Spinal cord (tissue), 10 donors: ENCODE results near the gene RPAP2. TPM values are rescaled to one million over a fixed set of nuclear protein-coding genes. Genes with fewer than 3 reads are reported as not detected.
"Not testable (repeated sequence)": the region's sequence is repeated elsewhere in the genome, so short reads cannot be mapped to it uniquely, and the experiment has no call there.

Source experiments
- DNase-seq, 6 donors: peaks; one replicate each; pipeline versions ENCODE4 v3.0.0 to v3.0.0-alpha.2; 2013 to 2015; ENCODE audit warnings: low spot score in 6 of 6, low read depth in 4 of 6
- H3K27ac ChIP-seq: one replicate; pipeline ENCODE4 v1.5.1; 2013; ENCODE audit warnings: low read depth, low read length, control low read depth
- H3K27me3 ChIP-seq: one replicate; pipeline ENCODE4 v1.6.1; 2013; ENCODE audit warnings: low read length; ENCODE audit not compliant: control insufficient read depth, insufficient read depth
- H3K36me3 ChIP-seq: one replicate; pipeline ENCODE4 v1.6.1; 2013; ENCODE audit warnings: low read length; ENCODE audit not compliant: control insufficient read depth, insufficient read depth
- H3K4me1 ChIP-seq: one replicate; pipeline ENCODE4 v1.6.1; 2013; ENCODE audit warnings: low read length; ENCODE audit not compliant: control insufficient read depth, insufficient read depth
- H3K4me3 ChIP-seq: one replicate; pipeline ENCODE4 v1.5.1; 2013; ENCODE audit warnings: low read depth, low read length, control low read depth
- H3K9me3 ChIP-seq: one replicate; pipeline ENCODE4 v1.6.1; 2013; ENCODE audit warnings: low read length; ENCODE audit not compliant: control insufficient read depth, insufficient read depth
- WGBS: methylation state at CpG from one replicate; pipeline ENCODE4 v1.1.5; 2013; ENCODE audit warnings: missing lambda C conversion rate; ENCODE audit not compliant: insufficient coverage; 5-methylcytosine and 5-hydroxymethylcytosine counted together
- long read RNA-seq, 4 donors: transcript quantifications; one replicate each; lab custom pipeline, GENCODE V29; 2026
- polyA plus RNA-seq, 2 donors: library from polyadenylated mRNA; unstranded; fragments of 120-200 nt; gene quantifications; one replicate each; pipeline ENCODE4 v1.2.1, GENCODE V29; 2013; ENCODE audit not compliant: insufficient read length in 2 of 2
- total RNA-seq, 2 donors: library from RNA; depleted of rRNA in 1 of 2; stranded (reverse); fragments of 120-200 nt in 1 of 2; fragments of >200 nt in 1 of 2; gene quantifications; one replicate each; pipeline versions ENCODE4 v1.2.3 to v1.2.4, GENCODE V29; 2013 to 2014
- donor health status: healthy.

The RPAP2 gene
- total RNA-seq (10 to 100 TPM; 24.6 to 35.3 TPM), polyA plus RNA-seq (10 to 100 TPM; 13.6 to 15.5 TPM)
- long read RNA-seq, donor 1, full-length matches to known transcripts, result 2 of 2 reads
- long read RNA-seq, donor 1, partial matches to known transcripts, result 0 of 2 reads
- long read RNA-seq, donor 1, other reads (novel, unspliced or antisense), result 0 of 2 reads
- long read RNA-seq, donor 2, full-length matches to known transcripts, result 2 of 2 reads
- long read RNA-seq, donor 2, partial matches to known transcripts, result 0 of 2 reads
- long read RNA-seq, donor 2, other reads (novel, unspliced or antisense), result 0 of 2 reads
- long read RNA-seq, donor 3, result 0 reads
- long read RNA-seq, donor 4, full-length matches to known transcripts, result 2 of 2 reads
- long read RNA-seq, donor 4, partial matches to known transcripts, result 0 of 2 reads
- long read RNA-seq, donor 4, other reads (novel, unspliced or antisense), result 0 of 2 reads

GRCh38 chr1:92298573-92299476 lies at the start of gene RPAP2, which contains the start of gene GLMN:
Gene RPAP2 (plus strand): TSS chr1:92299059. CDS start chr1:92299074, 15 bp downstream.
Gene GLMN (minus strand): TSS chr1:92298987. CDS start chr1:92297999, 988 bp downstream.
- H3K27ac ChIP-seq, result peak within 1 kb of the TSS; percentile 94
- DNase-seq, result peak; percentile 75 to 95 (median 84)
- no peaks in the 10 kb centered on the region for H3K9me3 ChIP-seq
- under 1% methylated on average over 76 of the region's 76 CpGs for WGBS
- no peaks in the 10 kb centered on the region for H3K27me3 ChIP-seq
- H3K4me1 ChIP-seq, result no peaks in the 10 kb centered on the region
- peaks cover 5% of the 10 kb centered on the region for H3K36me3 ChIP-seq
- H3K4me3 ChIP-seq, result peak within 1 kb of the TSS; percentile 89

DNA sequence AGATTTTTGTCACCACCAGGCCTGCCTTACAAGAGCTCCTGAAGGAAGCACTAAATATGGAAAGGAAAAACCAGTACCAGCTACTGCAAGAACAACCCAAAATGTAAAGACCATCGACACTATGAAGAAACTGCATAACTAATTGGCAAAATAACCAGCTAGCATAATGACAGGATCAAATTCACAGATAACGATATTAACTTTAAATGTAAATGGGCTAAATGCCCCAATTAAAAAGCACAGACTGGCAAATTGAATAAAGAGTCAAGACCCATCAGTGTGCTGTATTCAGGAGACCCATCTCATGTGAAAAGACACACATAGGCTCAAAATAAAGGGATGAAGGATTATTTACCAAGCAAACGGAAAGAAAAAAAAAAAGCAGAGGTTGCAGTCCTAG lies 44.1 kb upstream of the RPAP2 start:
- not testable (repeated sequence) for DNase-seq, H3K9me3 ChIP-seq, H3K27ac ChIP-seq, H3K36me3 ChIP-seq, H3K4me3 ChIP-seq, H3K4me1 ChIP-seq, H3K27me3 ChIP-seq
- WGBS, result no CpG with 5 or more reads among the region's 3 CpGs

- H3K9me3 ChIP-seq, result peaks cover 2% of the 10 kb centered on the region
- H3K4me1 ChIP-seq, result no peaks in the 10 kb centered on the region
- peaks cover 12% of the 10 kb centered on the region for H3K36me3 ChIP-seq
- H3K27ac ChIP-seq, result no peak overlapping the region
- whole genome bisulfite sequencing, result no CpG with 5 or more reads among the region's 1 CpG
- no peak overlapping the region for H3K4me3 ChIP-seq
- no peaks in the 10 kb centered on the region for H3K27me3 ChIP-seq
- no peak for DNase-seq
These were observed 39.5 kb upstream of the RPAP2 start for GRCh38 chr1:92259350-92259749.

GRCh38 chr1:92262516-92262915 lies 36.3 kb upstream of the RPAP2 start:
- Histone ChIP-seq H3K36me3 (peaks cover 12% of the 10 kb centered on the region), H3K4me1 (no peaks in the 10 kb centered on the region), H3K27me3 (no peaks in the 10 kb centered on the region), H3K4me3 (no peak overlapping the region), H3K27ac (no peak overlapping the region), H3K9me3 (no peaks in the 10 kb centered on the region)
- 93% methylated on average over 2 of the region's 3 CpGs for WGBS
- no peak for DNase-seq

GRCh38 chr1:92273039-92273438 lies 25.8 kb upstream of the RPAP2 start:
- peak in 2 of 6 donors; percentile 2 to 46 for DNase-seq
- H3K27me3 ChIP-seq, result no peaks in the 10 kb centered on the region
- no peaks in the 10 kb centered on the region for H3K9me3 ChIP-seq
- peaks cover 10% of the 10 kb centered on the region for H3K36me3 ChIP-seq
- H3K27ac ChIP-seq, result no peak overlapping the region
- H3K4me3 ChIP-seq, result no peak overlapping the region
- no peaks in the 10 kb centered on the region for H3K4me1 ChIP-seq
- WGBS, result 100% methylated on average over 1 of the region's 1 CpG

GRCh38 chr1:92274939-92275338 lies 23.9 kb upstream of the RPAP2 start:
- no peaks in the 10 kb centered on the region for H3K27me3 ChIP-seq
- no peak overlapping the region for H3K27ac ChIP-seq
- no peaks in the 10 kb centered on the region for H3K4me1 ChIP-seq
- no peaks in the 10 kb centered on the region for H3K9me3 ChIP-seq
- H3K4me3 ChIP-seq, result no peak overlapping the region
- 95% methylated on average over 1 of the region's 1 CpG for WGBS
- DNase-seq, result no peak
- peaks cover 18% of the 10 kb centered on the region for H3K36me3 ChIP-seq

DNA sequence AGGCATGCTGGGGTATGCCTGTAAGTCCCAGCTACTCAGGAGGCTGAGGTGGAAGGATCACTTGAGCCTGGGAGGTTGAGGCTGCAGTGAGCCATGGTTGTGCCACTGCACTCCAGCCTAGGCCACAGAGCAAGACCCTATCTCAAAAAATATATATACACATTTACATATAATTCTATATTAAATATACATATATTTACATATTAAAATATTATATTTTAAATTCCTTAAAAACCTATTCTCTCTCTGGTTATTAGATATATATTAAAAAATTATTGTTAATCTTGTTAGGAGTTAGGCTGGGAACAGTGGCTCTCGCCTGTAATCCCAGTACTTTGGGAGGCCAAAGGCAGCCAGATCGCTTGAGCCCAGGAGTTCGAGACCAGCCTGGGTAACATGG lies 22.8 kb upstream of the RPAP2 start:
- Histone ChIP-seq H3K9me3 (no peaks in the 10 kb centered on the region), H3K4me1 (no peaks in the 10 kb centered on the region), H3K4me3 (no peak overlapping the region), H3K36me3 (peaks cover 18% of the 10 kb centered on the region), H3K27ac (no peak overlapping the region), H3K27me3 (no peaks in the 10 kb centered on the region)
- no peak for DNase-seq
- WGBS, result no CpG with 5 or more reads among the region's 3 CpGs

DNA sequence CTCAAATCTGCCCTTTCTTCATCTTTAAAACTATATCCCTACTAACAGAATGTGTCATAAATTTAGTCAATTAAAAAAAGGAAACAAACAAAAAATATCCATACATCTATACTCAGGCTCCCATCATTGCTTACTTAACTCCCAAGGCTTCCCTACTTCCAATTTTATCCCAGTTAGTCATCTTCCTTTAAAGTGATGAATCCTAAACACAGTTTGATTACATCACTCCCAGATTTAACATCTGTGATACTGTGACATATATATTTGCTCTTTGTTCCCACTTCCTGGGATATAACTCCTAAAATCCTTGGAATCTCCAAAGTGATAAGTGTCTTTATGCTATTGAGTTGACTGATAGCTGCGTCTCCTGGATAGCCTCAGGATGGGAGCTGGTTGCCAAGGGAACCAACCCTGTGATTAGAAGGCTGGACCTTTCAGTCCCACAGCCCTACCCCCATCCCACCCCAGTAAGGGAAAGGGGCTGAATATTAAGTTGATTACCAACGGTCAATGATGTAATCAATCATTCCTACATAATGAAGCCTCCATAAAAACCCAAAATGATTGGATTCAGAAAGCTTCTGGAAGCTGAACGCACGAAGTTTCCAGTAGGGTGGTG lies 21.6 kb upstream of the RPAP2 start:
- Histone ChIP-seq H3K9me3 (no peaks in the 10 kb centered on the region), H3K4me1 (no peaks in the 10 kb centered on the region), H3K27me3 (no peaks in the 10 kb centered on the region), H3K36me3 (peaks cover 18% of the 10 kb centered on the region), H3K27ac (no peak overlapping the region), H3K4me3 (no peak overlapping the region)
- no peak for DNase-seq
- no CpG with 5 or more reads among the region's 4 CpGs for WGBS

DNA sequence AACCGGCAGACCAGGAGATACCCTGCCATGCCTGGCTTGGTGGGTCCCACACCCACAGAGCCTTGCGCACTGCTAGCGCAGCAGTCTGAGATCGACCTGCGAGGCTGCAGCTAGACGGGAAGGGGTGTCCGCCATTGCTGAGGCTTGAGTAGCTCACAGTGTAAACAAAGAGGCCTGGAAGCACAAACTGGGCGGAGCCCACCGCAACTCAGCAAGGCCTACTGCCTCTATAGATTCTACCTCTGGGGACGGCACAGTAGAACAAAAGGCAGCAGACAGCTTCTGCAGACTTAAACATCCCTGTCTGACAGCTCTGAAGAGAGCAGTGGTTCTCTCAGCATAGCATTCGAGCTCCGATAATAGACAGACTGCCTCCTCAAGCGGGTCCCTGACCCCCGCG lies 19.1 kb upstream of the RPAP2 start:
- not testable (repeated sequence) for H3K9me3 ChIP-seq, H3K27ac ChIP-seq, H3K27me3 ChIP-seq, H3K4me1 ChIP-seq, DNase-seq, H3K4me3 ChIP-seq
- peaks cover 16% of the 10 kb centered on the region for H3K36me3 ChIP-seq
- WGBS, result 94% methylated on average over 15 of the region's 15 CpGs
